AG04450 (cell line): ENCODE results near the gene POP7. TPM values are rescaled to one million over a fixed set of nuclear protein-coding genes. Genes with fewer than 3 reads are reported as not detected.
"Not testable (repeated sequence)": the region's sequence is repeated elsewhere in the genome, so short reads cannot be mapped to it uniquely, and the experiment has no call there.

Experiments
- CTCF ChIA-PET: fragments of 300-600, 350-600 bp; formaldehyde crosslinking; extraction: SDS; loops from one replicate; lab custom pipeline; 2022; ENCODE audit warnings: antibody characterized with exemption, inconsistent platforms; lab: Charles Lee
- POLR2A ChIA-PET: fragments of 350-600 bp; formaldehyde crosslinking; extraction: SDS; loops from one replicate; lab custom pipeline; 2021; ENCODE audit warnings: antibody characterized with exemption, inconsistent platforms; lab: Yijun Ruan, JAX
- DNase-seq: peaks from one replicate; pipeline ENCODE4 v3.0.0-alpha.2; 2011; ENCODE audit warnings: low read depth, low spot score
- H3K27ac ChIP-seq: one replicate; pipeline ENCODE4 v1.5.1; 2012; ENCODE audit warnings: low read depth, low read length, control low read depth
- H3K27me3 ChIP-seq: one replicate; pipeline ENCODE4 v1.6.0; 2012; ENCODE audit warnings: low read length; ENCODE audit not compliant: control insufficient read depth, insufficient read depth
- H3K4me3 ChIP-seq: 2 replicates; pipeline ENCODE4 v1.5.1; 2011; ENCODE audit warnings: mild to moderate bottlenecking, low read depth, low read length, control low read depth
- H3K9me3 ChIP-seq: 2 replicates; pipeline ENCODE4 v1.5.1; 2012; ENCODE audit warnings: low read length; ENCODE audit not compliant: control insufficient read depth, insufficient read depth
- CTCF ChIP-seq: IDR thresholded peaks from 2 replicates; pipeline ENCODE4 v1.5.1; 2011; ENCODE audit warnings: low read depth, low read length, control low read depth, inconsistent platforms
- polyA plus RNA-seq: library from polyadenylated mRNA; depleted of rRNA; stranded (reverse); fragments of >200 nt; gene quantifications from 2 replicates; pipeline ENCODE4 v1.2.3, GENCODE V29; 2011

POP7 gene
- polyA plus RNA-seq, 1 experiment = 17.7 TPM

GRCh38 chr7:100693312-100694097 lies 12.4 kb upstream of the POP7 start:
- CTCF ChIA-PET = interaction anchor here (0.5 to 4.3 kb wide), 9 partner anchors 12 to 451 kb away, joined by 3 to 56 read pairs (median 7); partner anchors contain the start of genes POP7 and SLC12A9
- no peak for DNase-seq
- H3K9me3 ChIP-seq = 0 out of 2 replicates have a peak, but pooled peaks cover 4% of the 10 kb centered on the region
- peaks cover 2% of the 10 kb centered on the region for H3K27me3 ChIP-seq
- no peak for TF ChIP-seq CTCF
- H3K4me3 ChIP-seq = peak overlapping the region; percentile 80
- POLR2A ChIA-PET = interaction anchor here (0.6 to 1.8 kb wide), 6 partner anchors 12 to 265 kb away, joined by 3 to 19 read pairs (median 4); partner anchors contain the start of genes PCOLCE, POP7, SLC12A9 and ZCWPW1
- no peak overlapping the region for H3K27ac ChIP-seq

GRCh38 chr7:100694098-100694745 lies 11.7 kb upstream of the POP7 start, which contains the start of gene GIGYF1:
TSS of gene GIGYF1 (minus strand) at chr7:100694250. CDS start at chr7:100688238, 6,012 bp downstream.
- DNase-seq = no peak
- Histone ChIP-seq H3K27me3 (peaks cover 2% of the 10 kb centered on the region), H3K27ac (peak within 1 kb of the TSS; percentile 11), H3K4me3 (peak within 1 kb of the TSS; percentile 80), H3K9me3 (0 out of 2 replicates have a peak, but pooled peaks cover 4% of the 10 kb centered on the region)
- TF ChIP-seq CTCF = no peak
- CTCF ChIA-PET = interaction anchor here (2.8 kb wide), 1 partner anchor 11 kb away, joined by 13 read pairs; the partner anchor contains the start of gene POP7
- POLR2A ChIA-PET = interaction anchor here (0.6 to 1.8 kb wide), 2 partner anchors 12 to 194 kb away, joined by 3 to 19 read pairs; partner anchors contain the start of gene POP7

DNA sequence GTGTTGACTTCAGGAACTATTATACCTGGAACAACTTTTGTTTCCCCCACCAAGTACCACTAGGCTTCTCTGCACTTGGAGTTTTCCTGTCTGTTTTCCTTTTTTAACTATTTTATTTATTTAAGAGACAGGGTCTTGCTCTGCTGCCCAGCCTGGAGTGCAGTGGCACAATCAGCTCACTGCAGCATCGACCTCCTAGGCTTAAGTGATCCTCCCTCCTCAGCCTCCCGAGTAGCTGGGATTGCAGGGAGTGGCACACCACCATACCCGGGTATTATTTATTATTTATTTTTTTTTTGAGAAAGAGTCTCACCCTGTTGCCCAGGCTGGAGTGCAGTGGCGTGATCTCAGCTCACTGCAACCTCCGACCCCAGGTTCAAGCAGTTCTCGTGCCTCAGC lies 9.8 kb upstream of the POP7 start:
- POLR2A ChIA-PET = no interaction called here
- CTCF ChIA-PET = interaction anchor here (1.3 to 2.8 kb wide), 2 partner anchors 10 to 155 kb away, joined by 4 to 13 read pairs; partner anchors contain the start of gene POP7
- peaks cover 10% of the 10 kb centered on the region for H3K27me3 ChIP-seq
- DNase-seq = no peak
- no peak overlapping the region for H3K27ac ChIP-seq
- 0 out of 2 replicates have a peak, but pooled peaks cover 4% of the 10 kb centered on the region for H3K9me3 ChIP-seq
- H3K4me3 ChIP-seq = no peak overlapping the region
- TF ChIP-seq CTCF = no peak

DNA sequence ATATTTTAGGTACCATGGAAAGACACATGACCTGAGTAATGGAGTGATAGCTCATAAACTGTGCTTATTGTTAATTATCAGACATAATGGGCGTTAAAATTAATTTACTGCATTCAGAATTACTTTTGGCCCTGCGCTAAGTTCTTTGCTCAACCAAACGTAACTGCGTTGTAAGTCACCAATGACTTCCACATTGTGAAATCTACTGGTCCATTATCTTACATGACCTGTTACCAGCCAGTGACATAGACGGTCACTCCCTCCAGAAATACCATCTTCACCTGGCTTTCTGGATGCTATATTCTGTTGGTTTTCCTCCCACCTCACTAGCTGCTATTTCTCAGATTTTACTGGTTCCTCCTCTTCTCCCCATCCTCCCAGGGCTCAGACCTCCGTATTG lies 6.9 kb upstream of the POP7 start:
- no peak overlapping the region for H3K4me3 ChIP-seq
- TF ChIP-seq CTCF = no peak
- H3K9me3 ChIP-seq = 0 out of 2 replicates have a peak, but pooled peaks cover 4% of the 10 kb centered on the region
- no peak overlapping the region for H3K27ac ChIP-seq
- POLR2A ChIA-PET = no interaction called here
- CTCF ChIA-PET = interaction anchor here (1.3 kb wide), 1 partner anchor 139 kb away, joined by 3 read pairs; no protein-coding TSS in a partner anchor
- H3K27me3 ChIP-seq = peaks cover 11% of the 10 kb centered on the region
- DNase-seq = no peak

GRCh38 chr7:100701089-100701488 lies 4.8 kb upstream of the POP7 start:
- H3K27ac ChIP-seq, H3K9me3 ChIP-seq, H3K27me3 ChIP-seq, DNase-seq, H3K4me3 ChIP-seq: not testable (repeated sequence)
- POLR2A ChIA-PET = interaction anchor here (0.6 kb wide), 1 partner anchor 91 kb away, joined by 4 read pairs; no protein-coding TSS in a partner anchor
- CTCF ChIA-PET = interaction anchor here (3.2 to 6.1 kb wide), 2 partner anchors 10 to 151 kb away, joined by 9 to 165 read pairs; partner anchors contain the start of gene SLC12A9
